Measurements from ENCODE around the gene OR5K2. TPM values are rescaled to one million over a fixed set of nuclear protein-coding genes. Genes with fewer than 3 reads are reported as not detected.

OR5K2 gene
- not detected for total RNA-seq
- long read RNA-seq, result 0 reads

DNA sequence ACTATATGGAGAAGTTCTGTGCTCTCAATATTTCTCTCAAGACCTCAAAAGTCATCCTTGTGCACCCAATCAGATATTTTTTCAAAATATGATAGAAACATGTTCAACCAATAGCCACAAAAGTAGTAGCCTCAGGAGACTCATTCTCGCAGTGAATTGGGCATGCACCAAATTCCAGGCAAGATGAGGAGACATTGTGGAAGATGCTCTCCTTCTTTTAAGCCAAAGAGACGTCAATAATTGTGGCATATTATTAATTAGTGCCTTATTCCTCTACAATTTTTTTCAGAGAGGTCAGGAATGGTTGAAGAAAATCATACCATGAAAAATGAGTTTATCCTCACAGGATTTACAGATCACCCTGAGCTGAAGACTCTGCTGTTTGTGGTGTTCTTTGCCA is at the start of gene OR5K2:
TSS of gene OR5K2 (plus strand) at position 301 of the 400 bp plus-strand sequence. CDS start at position 301, 0 bp downstream.
- H3K4me1 ChIP-seq, result no peaks in the 10 kb centered on the region
- intact Hi-C loops (cut with DNase I), result no loop called here
- ATAC-seq (no peak), DNase-seq (no peak)
- H3K4me3 ChIP-seq, result no peak within 1 kb of the TSS
- TF ChIP-seq, protein P1, sequence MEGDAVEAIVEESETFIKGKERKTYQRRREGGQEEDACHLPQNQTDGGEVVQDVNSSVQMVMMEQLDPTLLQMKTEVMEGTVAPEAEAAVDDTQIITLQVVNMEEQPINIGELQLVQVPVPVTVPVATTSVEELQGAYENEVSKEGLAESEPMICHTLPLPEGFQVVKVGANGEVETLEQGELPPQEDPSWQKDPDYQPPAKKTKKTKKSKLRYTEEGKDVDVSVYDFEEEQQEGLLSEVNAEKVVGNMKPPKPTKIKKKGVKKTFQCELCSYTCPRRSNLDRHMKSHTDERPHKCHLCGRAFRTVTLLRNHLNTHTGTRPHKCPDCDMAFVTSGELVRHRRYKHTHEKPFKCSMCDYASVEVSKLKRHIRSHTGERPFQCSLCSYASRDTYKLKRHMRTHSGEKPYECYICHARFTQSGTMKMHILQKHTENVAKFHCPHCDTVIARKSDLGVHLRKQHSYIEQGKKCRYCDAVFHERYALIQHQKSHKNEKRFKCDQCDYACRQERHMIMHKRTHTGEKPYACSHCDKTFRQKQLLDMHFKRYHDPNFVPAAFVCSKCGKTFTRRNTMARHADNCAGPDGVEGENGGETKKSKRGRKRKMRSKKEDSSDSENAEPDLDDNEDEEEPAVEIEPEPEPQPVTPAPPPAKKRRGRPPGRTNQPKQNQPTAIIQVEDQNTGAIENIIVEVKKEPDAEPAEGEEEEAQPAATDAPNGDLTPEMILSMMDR (IDR thresholded peaks at IDR 0.05), result no peak
- no peak for TF ChIP-seq POLR2A (IDR thresholded peaks at IDR 0.05)
- no peaks in the 10 kb centered on the region for H3K27me3 ChIP-seq
- H3K27ac ChIP-seq, result no peak within 1 kb of the TSS
- no peaks in the 10 kb centered on the region for H3K9me3 ChIP-seq
- WGBS (ENCODE audit: insufficient coverage, low coverage, low lambda C conversion rate, missing lambda C conversion rate), result 42% methylated on average over 2 of the region's 2 CpGs
- H3K36me3 ChIP-seq, result no peaks in the 10 kb centered on the region

DNA sequence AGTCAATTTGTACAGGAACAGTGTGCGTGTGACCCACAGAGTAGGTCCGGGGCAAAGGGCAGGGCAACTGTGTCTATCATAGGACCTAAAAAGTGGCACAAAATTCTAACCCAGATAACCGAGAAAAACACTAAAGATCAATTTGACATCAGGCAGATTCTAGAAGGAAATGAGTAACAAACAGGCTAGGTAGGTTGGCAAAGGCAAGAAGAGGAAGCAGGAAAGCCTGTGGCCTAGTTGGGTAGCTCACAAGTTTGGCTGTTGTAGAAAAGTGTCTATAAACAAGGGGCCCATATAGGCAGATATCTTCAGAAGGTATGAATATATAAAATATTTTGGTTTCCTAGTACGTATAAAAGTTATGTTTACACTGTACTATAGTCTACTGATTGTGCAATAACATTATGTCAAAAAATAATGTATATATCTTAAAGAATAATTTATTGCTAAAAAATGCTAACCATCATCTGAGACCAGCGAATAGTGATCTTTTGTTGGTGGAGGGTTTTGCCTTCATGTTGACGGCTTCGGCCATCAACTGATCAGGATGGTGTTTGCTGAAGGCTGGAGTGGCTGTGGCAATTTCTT is 47.8 kb upstream of the OR5K2 start:
- whole genome bisulfite sequencing (ENCODE audit: insufficient coverage, low coverage, low lambda C conversion rate, missing lambda C conversion rate), result 68% methylated on average over 7 of the region's 7 CpGs
- ATAC-seq, result no peak

DNA sequence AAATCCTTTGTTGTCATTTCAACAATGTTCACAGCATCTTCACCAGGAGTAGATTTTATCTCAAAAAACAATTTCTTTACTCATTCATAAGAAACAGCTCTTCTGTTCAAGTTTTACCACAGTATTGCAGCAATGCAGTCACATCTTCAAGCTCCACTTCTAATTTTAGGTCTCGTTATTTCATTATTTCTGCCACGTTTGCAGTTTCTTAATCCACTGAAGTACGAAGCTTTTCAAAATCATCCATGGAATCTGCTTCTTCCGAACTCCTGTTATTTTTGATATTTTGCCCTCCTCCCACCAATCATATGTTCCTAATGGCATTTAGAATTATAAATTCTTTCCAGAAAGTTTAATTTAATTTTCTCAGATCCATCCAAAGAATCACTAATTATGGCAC is 47.1 kb upstream of the OR5K2 start:
- DNase-seq (no peak), ATAC-seq (no peak)
- Histone ChIP-seq H3K36me3 (no peaks in the 10 kb centered on the region), H3K27ac (no peak overlapping the region), H3K9me3 (no peaks in the 10 kb centered on the region), H3K4me3 (no peak overlapping the region), H3K4me1 (no peaks in the 10 kb centered on the region), H3K27me3 (no peaks in the 10 kb centered on the region)
- WGBS (ENCODE audit: insufficient coverage, low coverage, low lambda C conversion rate, missing lambda C conversion rate), result 69% methylated on average over 4 of the region's 4 CpGs
- TF ChIP-seq, protein P1 (IDR thresholded peaks at IDR 0.05), result no peak
- TF ChIP-seq POLR2A (IDR thresholded peaks at IDR 0.05), result no peak
- intact Hi-C loops (cut with DNase I), result no loop called here

More for the DNA sequence above, 47.8 kb upstream of the OR5K2 start:
- H3K4me3 ChIP-seq, result no peak overlapping the region
- H3K4me1 ChIP-seq, result no peaks in the 10 kb centered on the region
- TF ChIP-seq, protein P1 (IDR thresholded peaks at IDR 0.05), result no peak
- TF ChIP-seq POLR2A (IDR thresholded peaks at IDR 0.05), result no peak
- intact Hi-C loops (cut with DNase I), result no loop called here
- no peaks in the 10 kb centered on the region for H3K27me3 ChIP-seq
- no peak overlapping the region for H3K27ac ChIP-seq
- no peak for DNase-seq
- no peaks in the 10 kb centered on the region for H3K9me3 ChIP-seq
- H3K36me3 ChIP-seq, result no peaks in the 10 kb centered on the region

DNA sequence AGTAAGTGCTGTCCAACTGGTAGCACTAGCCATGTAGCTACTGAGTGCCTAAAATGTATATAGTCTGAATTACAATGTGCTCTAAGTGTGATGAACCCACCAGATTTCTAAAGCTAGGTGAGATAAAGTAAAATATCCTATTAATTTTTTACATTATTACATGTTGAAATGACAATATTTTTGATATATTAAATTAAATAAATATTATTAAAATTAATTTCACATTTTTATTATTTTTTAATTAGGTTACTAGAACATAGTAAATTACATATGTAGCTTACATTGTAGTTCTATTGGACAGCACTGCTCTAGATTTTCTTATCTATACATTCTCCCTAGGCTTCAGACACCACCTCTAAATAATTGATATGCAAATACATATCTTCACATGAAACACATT is 43.7 kb upstream of the OR5K2 start:
- H3K36me3 ChIP-seq, result no peaks in the 10 kb centered on the region
- no peak overlapping the region for H3K4me3 ChIP-seq
- DNase-seq (no peak), ATAC-seq (no peak)
- no peaks in the 10 kb centered on the region for H3K4me1 ChIP-seq
- H3K27me3 ChIP-seq, result no peaks in the 10 kb centered on the region
- no peak overlapping the region for H3K27ac ChIP-seq
- intact Hi-C loops (cut with DNase I), result no loop called here
- TF ChIP-seq, protein P1 (IDR thresholded peaks at IDR 0.05), result no peak
- TF ChIP-seq POLR2A (IDR thresholded peaks at IDR 0.05), result no peak
- H3K9me3 ChIP-seq, result no peaks in the 10 kb centered on the region

DNA sequence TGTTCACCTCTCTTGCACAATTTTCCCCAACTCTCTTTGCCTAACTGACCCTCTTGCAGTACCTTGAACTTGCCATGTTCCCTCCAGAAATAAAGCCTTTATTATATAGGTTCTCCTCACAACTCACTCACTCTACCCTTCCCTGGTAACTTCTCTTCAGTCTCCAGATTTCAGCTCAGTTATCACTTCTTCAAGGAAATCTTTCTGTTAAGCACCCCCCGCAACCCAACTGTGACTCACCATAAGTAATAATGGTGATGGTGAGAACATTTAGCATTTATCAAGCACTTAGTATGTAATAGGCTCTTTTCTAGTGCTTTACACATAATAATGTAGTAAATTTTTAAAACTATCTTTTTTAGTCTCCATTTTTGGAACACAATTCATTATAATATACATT is 42.6 kb upstream of the OR5K2 start:
- no peaks in the 10 kb centered on the region for H3K27me3 ChIP-seq
- intact Hi-C loops (cut with DNase I), result no loop called here
- H3K4me3 ChIP-seq, result no peak overlapping the region
- no peaks in the 10 kb centered on the region for H3K36me3 ChIP-seq
- WGBS (ENCODE audit: insufficient coverage, low coverage, low lambda C conversion rate, missing lambda C conversion rate), result 100% methylated on average over 1 of the region's 1 CpG
- no peaks in the 10 kb centered on the region for H3K9me3 ChIP-seq
- TF ChIP-seq POLR2A (IDR thresholded peaks at IDR 0.05), result no peak
- TF ChIP-seq, protein P1 (IDR thresholded peaks at IDR 0.05), result no peak
- H3K4me1 ChIP-seq, result no peaks in the 10 kb centered on the region
- DNase-seq, result no peak
- no peak for ATAC-seq
- no peak overlapping the region for H3K27ac ChIP-seq

Measured in right lobe of liver (tissue), 6 donors.